Measurements from ENCODE around the gene TEX261.

Gene TEX261

GRCh38 chr2:70978341-70979179, 16.1 kb downstream of the TEX261 start, which contains the start of gene ANKRD53:
ANKRD53 (plus strand) TSS chr2:70978630; CDS start chr2:70978646, 16 bp downstream.
- peak within 1 kb of the TSS; percentile 68 for H3K4me3 ChIP-seq (ENCODE audit: low read depth, low read length)
- no peak for DNase-seq (ENCODE audit: low read depth)
- no peak for TF ChIP-seq POLR2A (IDR thresholded peaks at IDR 0.05; ENCODE audit: extremely low read depth, insufficient read length)
- TF ChIP-seq MYC (IDR thresholded peaks at IDR 0.05; ENCODE audit: low read depth, low read length), result no peak
- no peak for TF ChIP-seq CTCF (IDR thresholded peaks at IDR 0.05; ENCODE audit: low read depth, low read length)
- no peak for TF ChIP-seq MAX (IDR thresholded peaks at IDR 0.05; ENCODE audit: low read depth, low read length)

GRCh38 chr2:70977605-70978205, 17.0 kb downstream of the TEX261 start:
- TF ChIP-seq CTCF (IDR thresholded peaks at IDR 0.05; ENCODE audit: low read depth, low read length), result no peak
- TF ChIP-seq MYC (IDR thresholded peaks at IDR 0.05; ENCODE audit: low read depth, low read length), result no peak
- no peak for TF ChIP-seq MAX (IDR thresholded peaks at IDR 0.05; ENCODE audit: low read depth, low read length)
- TF ChIP-seq POLR2A (IDR thresholded peaks at IDR 0.05; ENCODE audit: extremely low read depth, insufficient read length), result no peak
- DNase-seq (ENCODE audit: low read depth), result no peak
- H3K4me3 ChIP-seq (ENCODE audit: low read depth, low read length), result peak overlapping the region; percentile 68

- DNase-seq (ENCODE audit: low read depth), result no peak
- no peak for TF ChIP-seq POLR2A (IDR thresholded peaks at IDR 0.05; ENCODE audit: extremely low read depth, insufficient read length)
- TF ChIP-seq MYC (IDR thresholded peaks at IDR 0.05; ENCODE audit: low read depth, low read length), result no peak
- TF ChIP-seq CTCF (IDR thresholded peaks at IDR 0.05; ENCODE audit: low read depth, low read length), result no peak
- TF ChIP-seq MAX (IDR thresholded peaks at IDR 0.05; ENCODE audit: low read depth, low read length), result no peak
- no peak overlapping the region for H3K4me3 ChIP-seq (ENCODE audit: low read depth, low read length)
Measured at GRCh38 chr2:70975237-70975636, 19.4 kb downstream of the TEX261 start.

GRCh38 chr2:70974592-70974991, 20.1 kb downstream of the TEX261 start:
- H3K4me3 ChIP-seq (ENCODE audit: low read depth, low read length), result no peak overlapping the region
- TF ChIP-seq CTCF (IDR thresholded peaks at IDR 0.05; ENCODE audit: low read depth, low read length) (no peak), POLR2A (IDR thresholded peaks at IDR 0.05; ENCODE audit: extremely low read depth, insufficient read length) (no peak), MYC (IDR thresholded peaks at IDR 0.05; ENCODE audit: low read depth, low read length) (no peak), MAX (IDR thresholded peaks at IDR 0.05; ENCODE audit: low read depth, low read length) (no peak)
- no peak for DNase-seq (ENCODE audit: low read depth)

GRCh38 chr2:70967189-70967588, 27.5 kb downstream of the TEX261 start:
- DNase-seq (ENCODE audit: low read depth), result no peak
- H3K4me3 ChIP-seq (ENCODE audit: low read depth, low read length), result no peak overlapping the region
- TF ChIP-seq POLR2A (IDR thresholded peaks at IDR 0.05; ENCODE audit: extremely low read depth, insufficient read length) (no peak), CTCF (IDR thresholded peaks at IDR 0.05; ENCODE audit: low read depth, low read length) (no peak), MYC (IDR thresholded peaks at IDR 0.05; ENCODE audit: low read depth, low read length) (no peak), MAX (IDR thresholded peaks at IDR 0.05; ENCODE audit: low read depth, low read length) (no peak)

Measured in NB4 (cell line).